Esophagus squamous epithelium (tissue), 4 donors: Measurements from ENCODE around the gene PKDCC.

ENCODE experiments used
- POLR2A ChIP-seq, 4 donors: fragments of 450-650 bp; IDR thresholded peaks; one replicate each; pipeline ENCODE4 v1.6.1; 2017; ENCODE audit warnings: antibody characterized with exemption in 4 of 4, mild to moderate bottlenecking in 4 of 4, moderate library complexity in 3 of 4
- TF ChIP-seq, protein P1 (sequence below), 6 experiments: fragments of 450-650 bp in 4 of 6; fragments of 200-600 bp in 2 of 6; sonication (generic) in 2 of 6; IDR thresholded peaks; one replicate each; pipeline ENCODE4 v1.5.1; 2016 to 2019; ENCODE audit warnings: antibody characterized with exemption in 6 of 6, mild to moderate bottlenecking in 4 of 6, moderate library complexity in 4 of 6

DNA sequence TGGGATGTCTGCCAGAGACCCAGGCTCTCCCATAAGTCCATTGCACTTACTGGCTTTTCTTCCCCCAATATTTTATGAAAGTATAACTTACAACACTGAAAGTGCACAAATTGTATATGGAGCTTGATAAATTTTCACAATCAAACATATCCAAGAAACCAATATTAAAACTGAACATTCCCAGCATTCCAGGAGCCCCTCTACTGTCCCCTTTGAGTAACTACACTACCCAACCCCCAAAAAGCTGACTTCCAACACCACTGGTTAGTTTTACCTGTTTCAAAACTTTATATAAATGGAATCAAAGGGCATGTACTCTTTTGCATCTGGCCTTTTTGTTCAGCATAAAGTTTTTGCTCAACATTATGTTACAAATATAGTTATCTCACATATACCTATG is 35.2 kb upstream of the PKDCC start:
- TF ChIP-seq, protein P1, sequence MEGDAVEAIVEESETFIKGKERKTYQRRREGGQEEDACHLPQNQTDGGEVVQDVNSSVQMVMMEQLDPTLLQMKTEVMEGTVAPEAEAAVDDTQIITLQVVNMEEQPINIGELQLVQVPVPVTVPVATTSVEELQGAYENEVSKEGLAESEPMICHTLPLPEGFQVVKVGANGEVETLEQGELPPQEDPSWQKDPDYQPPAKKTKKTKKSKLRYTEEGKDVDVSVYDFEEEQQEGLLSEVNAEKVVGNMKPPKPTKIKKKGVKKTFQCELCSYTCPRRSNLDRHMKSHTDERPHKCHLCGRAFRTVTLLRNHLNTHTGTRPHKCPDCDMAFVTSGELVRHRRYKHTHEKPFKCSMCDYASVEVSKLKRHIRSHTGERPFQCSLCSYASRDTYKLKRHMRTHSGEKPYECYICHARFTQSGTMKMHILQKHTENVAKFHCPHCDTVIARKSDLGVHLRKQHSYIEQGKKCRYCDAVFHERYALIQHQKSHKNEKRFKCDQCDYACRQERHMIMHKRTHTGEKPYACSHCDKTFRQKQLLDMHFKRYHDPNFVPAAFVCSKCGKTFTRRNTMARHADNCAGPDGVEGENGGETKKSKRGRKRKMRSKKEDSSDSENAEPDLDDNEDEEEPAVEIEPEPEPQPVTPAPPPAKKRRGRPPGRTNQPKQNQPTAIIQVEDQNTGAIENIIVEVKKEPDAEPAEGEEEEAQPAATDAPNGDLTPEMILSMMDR (IDR thresholded peaks at IDR 0.05), result no peak
- TF ChIP-seq POLR2A (IDR thresholded peaks at IDR 0.05), result no peak
